Thyroid gland (tissue), 4 donors: ENCODE measurements around the gene ZNG1F.
"Not testable (repeated sequence)": the region's sequence is repeated elsewhere in the genome, so short reads cannot be mapped to it uniquely, and the experiment has no call there.

Experiments
- CTCF ChIP-seq, 6 experiments: fragments of 200-600 bp in 3 of 6; fragments of 450-650 bp in 3 of 6; sonication (generic) in 3 of 6; IDR thresholded peaks; one replicate each; pipeline ENCODE4 v1.5.1; 2016 to 2019; ENCODE audit warnings: antibody characterized with exemption in 6 of 6, mild to moderate bottlenecking in 2 of 6, inconsistent platforms in 1 of 6, moderate library complexity in 1 of 6
- POLR2A ChIP-seq, 2 donors: fragments of 450-650 bp; IDR thresholded peaks; one replicate each; pipeline ENCODE4 v1.6.1; 2017; ENCODE audit warnings: antibody characterized with exemption in 2 of 2, mild to moderate bottlenecking in 2 of 2, moderate library complexity in 1 of 2

GRCh38 chr9:41232326-41232725 lies 43.2 kb upstream of the ZNG1F start:
- TF ChIP-seq POLR2A, CTCF (IDR thresholded peaks at IDR 0.05): not testable (repeated sequence)
